ENCODE data around the gene C16orf74. TPM values are rescaled to one million over a fixed set of nuclear protein-coding genes. Genes with fewer than 3 reads are reported as not detected.

C16orf74 gene
- 8.2 and 12.2 TPM in 2 replicates for total RNA-seq

- no peak for DNase-seq (ENCODE audit: low read depth)
- TF ChIP-seq CTCF (conservative IDR thresholded peaks at IDR 0.05; ENCODE audit: low read depth, low read length), result no peak
- peak within 1 kb of the TSS; percentile 58 for H3K4me3 ChIP-seq (ENCODE audit: low read depth, low read length)
Measured at GRCh38 chr16:85750827-85751697, at the start of gene C16orf74. Gene C16orf74 (minus strand): TSS chr16:85751096. CDS start chr16:85735217, 15,879 bp downstream.

GRCh38 chr16:85800321-85800669 lies 49.4 kb upstream of the C16orf74 start:
- no peak for TF ChIP-seq CTCF (conservative IDR thresholded peaks at IDR 0.05; ENCODE audit: low read depth, low read length)
- peak overlapping the region; percentile 97 for H3K4me3 ChIP-seq (ENCODE audit: low read depth, low read length)
- DNase-seq (ENCODE audit: low read depth), result no peak

GRCh38 chr16:85799497-85800320 lies 48.8 kb upstream of the C16orf74 start, which contains the start of the genes COX4I1 and EMC8:
Gene COX4I1 (plus strand): TSS chr16:85799695. CDS start chr16:85801206, 1,511 bp downstream.
Gene EMC8 (minus strand): TSS chr16:85799544. CDS start chr16:85799295, 249 bp downstream.
- peak; percentile 42 for DNase-seq (ENCODE audit: low read depth)
- peak within 1 kb of the TSS; percentile 97 for H3K4me3 ChIP-seq (ENCODE audit: low read depth, low read length)
- TF ChIP-seq CTCF (conservative IDR thresholded peaks at IDR 0.05; ENCODE audit: low read depth, low read length), result no peak

- no peak for TF ChIP-seq CTCF (conservative IDR thresholded peaks at IDR 0.05; ENCODE audit: low read depth, low read length)
- DNase-seq (ENCODE audit: low read depth), result no peak
Measured at GRCh38 chr16:85798901-85799496, 48.1 kb upstream of the C16orf74 start.

GRCh38 chr16:85798283-85798776 lies 47.4 kb upstream of the C16orf74 start:
- no peak for TF ChIP-seq CTCF (conservative IDR thresholded peaks at IDR 0.05; ENCODE audit: low read depth, low read length)
- DNase-seq (ENCODE audit: low read depth), result no peak
- peak overlapping the region; percentile 97 for H3K4me3 ChIP-seq (ENCODE audit: low read depth, low read length)

More at GRCh38 chr16:85798901-85799496, 48.1 kb upstream of the C16orf74 start:
- peak overlapping the region; percentile 97 for H3K4me3 ChIP-seq (ENCODE audit: low read depth, low read length)

- no peak for DNase-seq (ENCODE audit: low read depth)
- TF ChIP-seq CTCF (conservative IDR thresholded peaks at IDR 0.05; ENCODE audit: low read depth, low read length), result no peak
Measured at GRCh38 chr16:85796599-85796998, 45.7 kb upstream of the C16orf74 start.

More at GRCh38 chr16:85796599-85796998, 45.7 kb upstream of the C16orf74 start:
- H3K4me3 ChIP-seq (ENCODE audit: low read depth, low read length), result no peak overlapping the region

Data from epithelial cell of proximal tubule (primary cell).